ENCODE data around the gene SWT1.

- TF ChIP-seq, protein P1, sequence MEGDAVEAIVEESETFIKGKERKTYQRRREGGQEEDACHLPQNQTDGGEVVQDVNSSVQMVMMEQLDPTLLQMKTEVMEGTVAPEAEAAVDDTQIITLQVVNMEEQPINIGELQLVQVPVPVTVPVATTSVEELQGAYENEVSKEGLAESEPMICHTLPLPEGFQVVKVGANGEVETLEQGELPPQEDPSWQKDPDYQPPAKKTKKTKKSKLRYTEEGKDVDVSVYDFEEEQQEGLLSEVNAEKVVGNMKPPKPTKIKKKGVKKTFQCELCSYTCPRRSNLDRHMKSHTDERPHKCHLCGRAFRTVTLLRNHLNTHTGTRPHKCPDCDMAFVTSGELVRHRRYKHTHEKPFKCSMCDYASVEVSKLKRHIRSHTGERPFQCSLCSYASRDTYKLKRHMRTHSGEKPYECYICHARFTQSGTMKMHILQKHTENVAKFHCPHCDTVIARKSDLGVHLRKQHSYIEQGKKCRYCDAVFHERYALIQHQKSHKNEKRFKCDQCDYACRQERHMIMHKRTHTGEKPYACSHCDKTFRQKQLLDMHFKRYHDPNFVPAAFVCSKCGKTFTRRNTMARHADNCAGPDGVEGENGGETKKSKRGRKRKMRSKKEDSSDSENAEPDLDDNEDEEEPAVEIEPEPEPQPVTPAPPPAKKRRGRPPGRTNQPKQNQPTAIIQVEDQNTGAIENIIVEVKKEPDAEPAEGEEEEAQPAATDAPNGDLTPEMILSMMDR (conservative IDR thresholded peaks at IDR 0.05), result no peak
- no peak for TF ChIP-seq EZH2 (IDR thresholded peaks at IDR 0.05; ENCODE audit: low read depth)
These were observed 138.1 kb downstream of the SWT1 start for GRCh38 chr1:185295091-185295490.
